Glutamatergic neuron (in vitro differentiated cells): ENCODE data around the gene CSNK1D. TPM values are rescaled to one million over a fixed set of nuclear protein-coding genes. Genes with fewer than 3 reads are reported as not detected.

Experiments used
- DNase-seq: peaks from one replicate; pipeline ENCODE4 v3.0.0; 2022
- H3K27ac Mint-ChIP-seq: one replicate; pipeline ENCODE4 v1.8.0; 2020; ENCODE audit warnings: mild to moderate bottlenecking, mixed read lengths, inconsistent platforms; ENCODE audit not compliant: unreplicated experiment
- H3K27me3 Mint-ChIP-seq: one replicate; pipeline ENCODE4 v1.8.0; 2020; ENCODE audit warnings: mild to moderate bottlenecking, moderate library complexity, mixed read lengths, inconsistent platforms; ENCODE audit not compliant: unreplicated experiment
- H3K36me3 Mint-ChIP-seq: one replicate; pipeline ENCODE4 v1.8.0; 2020; ENCODE audit warnings: mild to moderate bottlenecking, mixed read lengths, inconsistent platforms; ENCODE audit not compliant: unreplicated experiment
- H3K4me1 Mint-ChIP-seq: one replicate; pipeline ENCODE4 v1.8.0; 2020; ENCODE audit warnings: mild to moderate bottlenecking, low read depth, mixed read lengths, inconsistent platforms; ENCODE audit not compliant: unreplicated experiment
- H3K4me3 Mint-ChIP-seq: one replicate; pipeline ENCODE4 v1.8.0; 2020; ENCODE audit warnings: mild to moderate bottlenecking, mixed read lengths, inconsistent platforms; ENCODE audit not compliant: unreplicated experiment
- H3K9me3 Mint-ChIP-seq: one replicate; pipeline ENCODE4 v1.8.0; 2020; ENCODE audit warnings: mild to moderate bottlenecking, moderate library complexity, mixed read lengths, inconsistent platforms; ENCODE audit not compliant: unreplicated experiment
- total RNA-seq: library from RNA; stranded (reverse); fragmentation: NEBNext Ultra II Directional; extraction: Animal tissue kit (Norgen Biotek cat#: 25700); gene quantifications from one replicate; pipeline ENCODE4 v1.2.1, GENCODE V29; 2021; ENCODE audit not compliant: unreplicated experiment
- TF ChIP-seq, protein P1 (sequence below): fragments of 200-600 bp; sonication (generic); IDR thresholded peaks from one replicate; pipeline ENCODE4 v1.5.0; 2021; ENCODE audit not compliant: partially characterized antibody, unreplicated experiment

The CSNK1D gene
- total RNA-seq, 1 donor from 2014 or later = 211 TPM

DNA sequence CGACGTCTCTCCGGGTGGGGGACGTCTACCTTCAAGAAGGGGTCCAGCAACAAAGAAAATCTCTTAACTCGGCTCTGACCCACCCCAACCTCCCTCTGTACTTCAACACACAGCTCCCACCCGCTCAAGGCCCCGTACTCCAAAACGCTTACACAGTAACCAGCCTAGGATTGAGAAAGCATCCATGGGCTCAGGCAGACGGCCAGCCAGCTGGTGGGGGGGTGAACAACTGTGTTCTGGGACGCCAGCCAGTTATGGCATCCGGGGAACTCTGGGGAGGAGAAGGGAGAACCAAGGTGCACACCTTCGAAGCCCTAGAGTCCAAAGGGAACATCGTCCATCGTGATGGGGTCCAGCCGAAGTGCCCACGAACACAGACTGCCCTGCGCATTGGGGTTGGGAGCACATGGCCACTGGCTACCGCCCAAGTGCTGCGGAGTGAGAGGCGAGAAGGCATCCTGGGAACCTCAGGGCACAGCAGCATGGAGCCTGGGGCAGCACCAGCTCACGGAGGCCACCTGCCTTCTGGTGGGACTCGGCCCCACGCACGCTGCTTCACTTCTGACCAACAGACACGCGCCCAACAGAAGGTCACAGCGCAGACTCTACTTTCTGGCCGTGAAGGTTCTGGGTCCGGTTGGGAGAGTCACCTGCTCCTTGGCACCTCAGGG lies 30.4 kb downstream of the CSNK1D start:
- Mint-ChIP-seq H3K27ac (no peak overlapping the region), H3K27me3 (peaks cover 12% of the 10 kb centered on the region), H3K4me1 (peaks cover 14% of the 10 kb centered on the region), H3K36me3 (peaks cover 9% of the 10 kb centered on the region), H3K9me3 (peaks cover 14% of the 10 kb centered on the region), H3K4me3 (no peak overlapping the region)
- no peak for DNase-seq
- TF ChIP-seq, protein P1, sequence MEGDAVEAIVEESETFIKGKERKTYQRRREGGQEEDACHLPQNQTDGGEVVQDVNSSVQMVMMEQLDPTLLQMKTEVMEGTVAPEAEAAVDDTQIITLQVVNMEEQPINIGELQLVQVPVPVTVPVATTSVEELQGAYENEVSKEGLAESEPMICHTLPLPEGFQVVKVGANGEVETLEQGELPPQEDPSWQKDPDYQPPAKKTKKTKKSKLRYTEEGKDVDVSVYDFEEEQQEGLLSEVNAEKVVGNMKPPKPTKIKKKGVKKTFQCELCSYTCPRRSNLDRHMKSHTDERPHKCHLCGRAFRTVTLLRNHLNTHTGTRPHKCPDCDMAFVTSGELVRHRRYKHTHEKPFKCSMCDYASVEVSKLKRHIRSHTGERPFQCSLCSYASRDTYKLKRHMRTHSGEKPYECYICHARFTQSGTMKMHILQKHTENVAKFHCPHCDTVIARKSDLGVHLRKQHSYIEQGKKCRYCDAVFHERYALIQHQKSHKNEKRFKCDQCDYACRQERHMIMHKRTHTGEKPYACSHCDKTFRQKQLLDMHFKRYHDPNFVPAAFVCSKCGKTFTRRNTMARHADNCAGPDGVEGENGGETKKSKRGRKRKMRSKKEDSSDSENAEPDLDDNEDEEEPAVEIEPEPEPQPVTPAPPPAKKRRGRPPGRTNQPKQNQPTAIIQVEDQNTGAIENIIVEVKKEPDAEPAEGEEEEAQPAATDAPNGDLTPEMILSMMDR = no peak

DNA sequence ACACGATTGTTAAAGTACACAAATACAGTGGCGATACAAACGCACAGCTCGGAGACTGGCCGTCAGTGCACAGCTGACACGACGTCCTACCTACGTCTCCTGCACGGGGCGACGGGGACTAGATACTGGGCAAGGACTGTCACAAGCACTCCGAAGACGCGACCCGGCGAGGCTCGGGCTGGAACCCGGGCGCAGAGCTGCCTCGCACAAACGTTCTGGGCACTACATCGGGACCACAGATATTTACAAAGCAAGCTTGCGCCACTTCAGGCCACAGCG lies 30.9 kb downstream of the CSNK1D start:
- Mint-ChIP-seq H3K4me1 (peaks cover 14% of the 10 kb centered on the region), H3K36me3 (peaks cover 6% of the 10 kb centered on the region), H3K27me3 (peaks cover 12% of the 10 kb centered on the region), H3K4me3 (peak overlapping the region; percentile 30), H3K27ac (peak overlapping the region; percentile 1), H3K9me3 (peaks cover 13% of the 10 kb centered on the region)
- no peak for DNase-seq
- TF ChIP-seq, protein P1 = no peak

DNA sequence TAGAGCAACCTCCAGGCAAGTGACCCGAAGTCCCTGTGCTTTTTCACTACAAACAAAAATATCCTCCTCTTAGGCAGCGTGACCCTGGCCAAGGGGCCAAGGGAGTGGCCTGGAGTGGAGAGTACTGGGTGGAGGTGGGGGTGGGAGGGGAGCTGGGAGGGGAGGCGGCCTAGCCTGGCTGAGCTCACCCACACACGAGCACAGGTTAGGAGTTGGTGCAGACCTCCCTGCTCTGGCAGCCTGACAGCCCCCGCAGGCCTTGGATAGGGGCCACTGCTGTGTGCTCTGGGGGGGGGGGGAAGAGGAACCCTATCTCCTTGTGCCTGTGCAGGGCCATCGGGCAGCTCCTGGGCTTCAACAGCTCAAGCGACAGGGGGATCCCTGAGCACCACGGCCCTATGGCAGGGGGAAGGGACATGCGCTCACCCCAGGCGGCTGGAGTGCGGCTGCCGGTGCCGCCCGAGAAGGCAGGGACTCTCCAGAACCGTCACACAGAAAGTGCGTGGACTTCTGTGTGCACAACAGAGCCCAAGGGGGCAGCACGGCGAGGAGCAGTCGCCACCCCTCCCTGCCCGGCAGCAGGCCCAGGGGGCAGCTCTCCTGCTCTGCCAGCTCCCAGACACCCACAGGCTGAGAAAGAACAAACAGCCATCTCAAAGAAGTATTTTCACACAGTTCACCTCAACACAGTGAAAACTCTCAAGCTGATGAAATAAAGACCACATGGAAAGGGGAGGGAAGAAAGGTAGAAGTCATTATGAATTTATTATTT lies 31.4 kb downstream of the CSNK1D start:
- Mint-ChIP-seq H3K4me3 (peak overlapping the region; percentile 30), H3K9me3 (peaks cover 13% of the 10 kb centered on the region), H3K36me3 (peaks cover 6% of the 10 kb centered on the region), H3K4me1 (peaks cover 14% of the 10 kb centered on the region), H3K27me3 (peaks cover 12% of the 10 kb centered on the region), H3K27ac (peak overlapping the region; percentile 1)
- DNase-seq = no peak
- TF ChIP-seq, protein P1 = no peak

DNA sequence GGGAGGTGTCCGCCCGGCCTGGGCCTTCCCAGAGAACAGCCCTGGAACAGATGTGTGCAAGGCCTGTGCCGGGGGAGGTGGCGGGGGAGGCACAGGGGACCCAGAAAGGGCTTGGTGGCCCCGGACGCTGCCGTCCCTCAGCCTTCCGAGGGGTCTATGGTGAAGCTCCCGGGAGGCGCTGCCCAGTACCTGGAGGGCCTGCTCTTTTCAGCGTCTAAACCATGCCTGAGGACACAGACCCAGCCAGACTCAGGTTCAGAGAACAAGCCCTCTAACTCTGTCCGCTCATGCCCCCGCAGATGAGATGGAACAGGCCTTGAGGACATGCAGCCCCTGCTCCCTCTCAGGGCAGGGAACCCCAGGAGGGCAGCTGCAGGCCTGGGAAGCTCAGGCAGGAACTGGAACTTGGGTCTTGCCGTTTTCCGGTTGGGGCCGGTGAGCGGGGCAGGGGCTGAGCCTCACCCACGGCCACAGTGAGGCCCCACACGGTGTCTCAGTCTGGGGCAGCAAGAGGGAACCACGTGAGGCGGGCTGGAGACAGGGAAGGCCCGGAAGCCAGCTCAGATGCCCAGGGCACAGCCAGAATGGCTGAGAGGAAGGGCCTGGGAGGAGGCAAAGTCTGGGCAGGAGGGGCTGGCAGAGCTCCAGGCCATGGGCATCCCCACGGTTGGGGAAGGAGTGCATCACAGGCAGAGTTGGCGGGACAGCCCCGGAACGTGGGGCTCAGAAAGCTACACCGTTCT lies 32.1 kb downstream of the CSNK1D start:
- Mint-ChIP-seq H3K9me3 (peaks cover 13% of the 10 kb centered on the region), H3K27me3 (peaks cover 12% of the 10 kb centered on the region), H3K36me3 (peaks cover 6% of the 10 kb centered on the region), H3K4me3 (no peak overlapping the region), H3K4me1 (peaks cover 14% of the 10 kb centered on the region), H3K27ac (peak overlapping the region; percentile 68)
- no peak for DNase-seq
- TF ChIP-seq, protein P1 = no peak
